HFF-Myc (cell line): ENCODE data around the gene PPP1R37.

Source experiments
- DNase-seq: peaks from one replicate; pipeline ENCODE4 v3.0.0-alpha.2; 2011; ENCODE audit warnings: low read depth; ENCODE audit errors: extremely low read depth
- H3K4me3 ChIP-seq: replicated peaks from 2 replicates; pipeline ENCODE4 v1.5.1; 2011; ENCODE audit warnings: low read depth, mild to moderate bottlenecking, control low read depth, low read length
- TF ChIP-seq, protein P1 (sequence below): IDR thresholded peaks from 2 replicates; pipeline ENCODE4 v1.5.1; 2012; ENCODE audit warnings: mild to moderate bottlenecking, low read depth, low read length, control low read depth; ENCODE audit errors: missing control alignments

The PPP1R37 gene

GRCh38 chr19:45159971-45160324 lies 67.0 kb downstream of the PPP1R37 start:
- no peak for DNase-seq

DNA sequence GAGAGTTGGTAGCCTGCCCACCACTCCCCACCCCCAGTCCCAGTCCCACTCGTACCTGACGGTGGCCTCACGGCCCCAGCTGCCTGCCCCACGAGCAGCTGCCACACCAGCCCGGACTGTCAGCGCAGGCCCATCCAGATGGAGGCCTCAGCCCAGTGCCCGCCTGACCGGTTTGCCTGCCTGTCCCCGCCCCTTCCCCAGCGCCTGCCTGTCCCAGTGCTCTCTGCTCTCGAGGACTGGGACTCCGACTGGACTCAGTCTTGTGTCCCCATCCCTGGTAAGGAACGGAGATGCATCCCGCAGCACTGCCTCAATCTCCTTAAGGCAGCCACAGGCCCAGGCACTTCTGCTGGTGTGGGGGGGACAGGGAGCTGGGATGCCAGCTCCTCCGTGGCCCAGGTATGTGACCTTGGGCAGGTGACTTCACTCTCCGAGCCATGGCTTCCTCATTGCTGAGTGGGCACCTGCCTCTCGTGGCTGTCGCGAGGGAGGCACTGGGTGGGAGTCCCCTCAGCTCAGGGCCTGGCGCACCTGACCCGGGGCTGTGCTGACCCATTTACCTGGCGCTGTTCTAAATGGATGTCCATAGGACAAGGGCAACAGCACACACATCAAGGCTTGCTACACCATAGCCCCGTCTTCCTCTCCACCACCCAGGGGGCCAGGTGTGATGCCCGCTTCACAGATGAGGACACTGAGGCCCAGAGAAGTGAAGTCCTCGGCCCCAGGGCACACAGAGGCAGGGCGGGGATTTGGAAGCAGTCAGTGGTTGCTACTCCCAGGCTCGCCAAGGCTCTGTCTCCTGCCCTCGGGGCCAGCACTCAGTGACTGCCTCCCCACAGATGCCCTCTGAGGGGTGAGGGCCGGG lies 68.1 kb downstream of the PPP1R37 start, which contains the start of gene NKPD1:
Gene NKPD1, minus strand, starts transcription at position 113 of the 868 bp plus-strand sequence. CDS start 832 bp downstream, outside the sequence.
- no peak for DNase-seq
- no peak within 1 kb of the TSS for H3K4me3 ChIP-seq
- TF ChIP-seq, protein P1, sequence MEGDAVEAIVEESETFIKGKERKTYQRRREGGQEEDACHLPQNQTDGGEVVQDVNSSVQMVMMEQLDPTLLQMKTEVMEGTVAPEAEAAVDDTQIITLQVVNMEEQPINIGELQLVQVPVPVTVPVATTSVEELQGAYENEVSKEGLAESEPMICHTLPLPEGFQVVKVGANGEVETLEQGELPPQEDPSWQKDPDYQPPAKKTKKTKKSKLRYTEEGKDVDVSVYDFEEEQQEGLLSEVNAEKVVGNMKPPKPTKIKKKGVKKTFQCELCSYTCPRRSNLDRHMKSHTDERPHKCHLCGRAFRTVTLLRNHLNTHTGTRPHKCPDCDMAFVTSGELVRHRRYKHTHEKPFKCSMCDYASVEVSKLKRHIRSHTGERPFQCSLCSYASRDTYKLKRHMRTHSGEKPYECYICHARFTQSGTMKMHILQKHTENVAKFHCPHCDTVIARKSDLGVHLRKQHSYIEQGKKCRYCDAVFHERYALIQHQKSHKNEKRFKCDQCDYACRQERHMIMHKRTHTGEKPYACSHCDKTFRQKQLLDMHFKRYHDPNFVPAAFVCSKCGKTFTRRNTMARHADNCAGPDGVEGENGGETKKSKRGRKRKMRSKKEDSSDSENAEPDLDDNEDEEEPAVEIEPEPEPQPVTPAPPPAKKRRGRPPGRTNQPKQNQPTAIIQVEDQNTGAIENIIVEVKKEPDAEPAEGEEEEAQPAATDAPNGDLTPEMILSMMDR, result no peak

More at GRCh38 chr19:45159971-45160324, 67.0 kb downstream of the PPP1R37 start:
- TF ChIP-seq, protein P1, result no peak
- H3K4me3 ChIP-seq, result no peak overlapping the region

- TF ChIP-seq, protein P1, result peak; percentile 73
- no peak overlapping the region for H3K4me3 ChIP-seq
- DNase-seq, result no peak
Observed at GRCh38 chr19:45161738-45162607, 69.0 kb downstream of the PPP1R37 start.

DNA sequence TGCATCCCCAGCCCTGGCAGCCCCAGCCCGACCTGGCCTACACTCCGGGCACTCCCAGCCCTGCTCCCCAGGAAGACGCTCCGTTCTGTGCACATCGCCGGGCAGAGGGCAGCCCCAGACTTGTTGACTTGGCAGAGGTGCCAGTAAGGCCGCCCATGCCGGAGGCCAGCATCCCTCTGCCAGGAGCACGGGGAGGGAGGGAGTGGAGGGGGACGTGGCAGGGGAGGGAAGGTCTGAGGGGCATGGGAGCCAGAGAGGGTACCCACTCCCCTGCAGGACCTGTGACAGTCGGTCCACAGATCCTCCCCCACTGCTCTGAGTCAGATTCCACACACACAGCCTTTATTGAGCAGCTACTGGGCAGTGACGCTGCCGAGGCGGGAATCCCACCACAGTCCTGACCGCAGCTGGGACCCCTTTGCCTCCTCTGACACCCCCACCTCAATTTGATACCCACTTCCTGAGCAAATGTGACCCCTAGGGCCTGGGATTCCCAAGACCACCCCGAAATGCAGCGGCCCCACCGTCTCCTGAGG lies 69.7 kb downstream of the PPP1R37 start:
- DNase-seq, result no peak
- H3K4me3 ChIP-seq, result no peak overlapping the region
- TF ChIP-seq, protein P1, result no peak

- DNase-seq, result no peak
- TF ChIP-seq, protein P1, result no peak
- H3K4me3 ChIP-seq, result no peak overlapping the region
Observed at GRCh38 chr19:45163156-45163555, 70.2 kb downstream of the PPP1R37 start.

GRCh38 chr19:45163751-45164460 lies 70.9 kb downstream of the PPP1R37 start:
- TF ChIP-seq, protein P1, result no peak
- no peak for DNase-seq
- H3K4me3 ChIP-seq, result no peak overlapping the region
